B cell (primary cell): ENCODE results near the gene SS18L1. TPM values are rescaled to one million over a fixed set of nuclear protein-coding genes. Genes with fewer than 3 reads are reported as not detected.

Source experiments
- ATAC-seq: fragments of 200-7000 bp; cut with Tn5 transposase; one replicate; pipeline ENCODE4 v1.10.0; 2021; ENCODE audit warnings: low read depth, mild to moderate bottlenecking, moderate number of reproducible peaks, moderate library complexity
- CTCF ChIA-PET: fragments of 350-600 bp; sonication (Branson Sonifier 250); formaldehyde crosslinking; loops from one replicate; lab custom pipeline; 2021; ENCODE audit warnings: antibody characterized with exemption, inconsistent platforms; lab: Charles Lee
- POLR2A ChIA-PET: fragments of 350-600 bp; sonication (Branson Sonifier 250); formaldehyde crosslinking; loops from one replicate; lab custom pipeline; 2021; ENCODE audit warnings: antibody characterized with exemption; lab: Charles Lee
- DNase-seq: peaks from one replicate; pipeline ENCODE4 v3.0.0; 2013
- H2AFZ ChIP-seq: 2 replicates; pipeline ENCODE4 v1.6.1; 2012; ENCODE audit warnings: mild to moderate bottlenecking, low read depth, low read length; ENCODE audit not compliant: insufficient read depth, poor library complexity, severe bottlenecking
- H3K27ac ChIP-seq, 2 donors: 1 replicate in 1 of 2; 2 replicates in 1 of 2; pipeline ENCODE4 v1.5.1; 2012 to 2013; ENCODE audit warnings: low read length in 2 of 2, mild to moderate bottlenecking in 2 of 2, moderate library complexity in 1 of 2
- H3K27me3 ChIP-seq, 4 experiments: fragments of 200-600 bp in 1 of 4; sonication (generic) in 1 of 4; replicated peaks in 1 of 4; 1 replicate in 2 of 4; 2 replicates in 2 of 4; pipeline versions ENCODE4 v1.6.1 to v1.7.0; 2013 to 2016; ENCODE audit warnings: low read length in 3 of 4, mild to moderate bottlenecking in 2 of 4, mixed read lengths in 1 of 4, moderate library complexity in 1 of 4; ENCODE audit not compliant: insufficient read depth in 4 of 4, control insufficient read depth in 3 of 4; ENCODE audit errors: control extremely low read depth in 1 of 4
- H3K36me3 ChIP-seq, 2 experiments: replicated peaks in 1 of 2; 1 replicate in 1 of 2; 2 replicates in 1 of 2; pipeline versions ENCODE4 v1.6.1 to v1.7.1; 2013; ENCODE audit warnings: low read length in 1 of 2; ENCODE audit not compliant: insufficient read depth in 2 of 2, control insufficient read depth in 1 of 2; ENCODE audit errors: control extremely low read depth in 1 of 2, extremely low read depth in 1 of 2
- H3K4me1 ChIP-seq, 2 donors: fragments of 200-600 bp in 1 of 2; sonication (generic) in 1 of 2; 1 replicate in 1 of 2; 2 replicates in 1 of 2; pipeline versions ENCODE4 v1.5.1 to v1.6.1; 2013 to 2017; ENCODE audit warnings: low read length in 2 of 2; ENCODE audit not compliant: control insufficient read depth in 2 of 2, insufficient read depth in 2 of 2
- H3K4me2 ChIP-seq: replicated peaks from 2 replicates; pipeline ENCODE3; 2012; ENCODE audit warnings: mild to moderate bottlenecking, low read depth, low read length; ENCODE audit not compliant: poor library complexity, severe bottlenecking
- H3K4me3 ChIP-seq, 5 experiments: fragments of 200-600 bp in 1 of 5; sonication (generic) in 1 of 5; 1 replicate in 3 of 5; 2 replicates in 2 of 5; pipeline versions ENCODE4 v1.5.1 to v1.7.0; 2011 to 2016; ENCODE audit warnings: low read length in 4 of 5, mild to moderate bottlenecking in 4 of 5, low read depth in 2 of 5, control low read depth in 1 of 5, moderate library complexity in 1 of 5; ENCODE audit not compliant: insufficient read depth in 1 of 5; ENCODE audit errors: control extremely low read depth in 1 of 5, extremely low read depth in 1 of 5
- H3K79me2 ChIP-seq: fragments of 200-600 bp; sonication (generic); one replicate; pipeline ENCODE4 v1.6.0; 2016; ENCODE audit warnings: low read length; ENCODE audit not compliant: control insufficient read depth, insufficient read depth
- H3K9ac ChIP-seq: fragments of 200-600 bp; sonication (generic); 2 replicates; pipeline ENCODE4 v1.6.1; 2017; ENCODE audit warnings: mild to moderate bottlenecking, low read length, moderate library complexity
- H3K9me3 ChIP-seq, 3 donors: one replicate each; pipeline versions ENCODE4 v1.6.1 to v1.7.1; 2013; ENCODE audit warnings: low read length in 2 of 3; ENCODE audit not compliant: control insufficient read depth in 2 of 3, insufficient read depth in 1 of 3; ENCODE audit errors: control extremely low read depth in 1 of 3
- H4K20me1 ChIP-seq: 2 replicates; pipeline ENCODE4 v1.6.0; 2012; ENCODE audit warnings: mild to moderate bottlenecking, low read length; ENCODE audit not compliant: insufficient read depth, control insufficient read depth, poor library complexity, severe bottlenecking
- H3K27ac Mint-ChIP-seq: one replicate; pipeline ENCODE4 v1.8.0; 2021; ENCODE audit warnings: mixed read lengths
- H3K27me3 Mint-ChIP-seq: one replicate; pipeline ENCODE4 v1.8.0; 2021; ENCODE audit warnings: mixed read lengths
- H3K4me1 Mint-ChIP-seq: one replicate; pipeline ENCODE4 v1.8.0; 2021; ENCODE audit warnings: mixed read lengths
- H3K4me3 Mint-ChIP-seq: one replicate; pipeline ENCODE4 v1.8.0; 2021; ENCODE audit warnings: mixed read lengths
- H3K9me3 Mint-ChIP-seq: one replicate; pipeline ENCODE4 v1.8.0; 2022; ENCODE audit warnings: mixed read lengths; ENCODE audit not compliant: insufficient read depth
- CTCF ChIP-seq: fragments of 200-600 bp; IDR thresholded peaks from one replicate; pipeline ENCODE4 v1.8.0; 2022; ENCODE audit warnings: antibody characterized with exemption, mild to moderate bottlenecking
- EZH2 ChIP-seq: IDR thresholded peaks from 2 replicates; pipeline ENCODE4 v1.6.1; 2012; ENCODE audit warnings: borderline replicate concordance, low read depth, mild to moderate bottlenecking, moderate library complexity, low read length; ENCODE audit not compliant: insufficient read depth, poor library complexity, severe bottlenecking
- WGBS: methylation state at CpG from one replicate; pipeline ENCODE4 v1.1.5; 2013; ENCODE audit warnings: missing lambda C conversion rate; ENCODE audit not compliant: insufficient coverage; 5-methylcytosine and 5-hydroxymethylcytosine counted together
- intact Hi-C: fragments of 100-400 bp; cut with micrococcal nuclease; formaldehyde crosslinking; loops from one replicate; pipeline ENCODE4 v1.10.0; 2022
- polyA plus RNA-seq: library from polyadenylated mRNA; depleted of rRNA; stranded (reverse); fragments of >200 nt; gene quantifications from 2 replicates; pipeline ENCODE4 v1.2.3, GENCODE V29; 2012
- total RNA-seq, 2 donors: library from RNA; stranded (reverse); fragments of 120-200 nt in 1 of 2; gene quantifications; 1 replicate in 1 of 2; 2 replicates in 1 of 2; pipeline versions ENCODE4 v1.2.3 to v1.2.4, GENCODE V29; 2013 to 2022

SS18L1 gene
- total and polyA plus RNA-seq, 2 donors (not counting 1 experiment from before 2014, with no cell fraction given), result 15.4 to 20.7 TPM

DNA sequence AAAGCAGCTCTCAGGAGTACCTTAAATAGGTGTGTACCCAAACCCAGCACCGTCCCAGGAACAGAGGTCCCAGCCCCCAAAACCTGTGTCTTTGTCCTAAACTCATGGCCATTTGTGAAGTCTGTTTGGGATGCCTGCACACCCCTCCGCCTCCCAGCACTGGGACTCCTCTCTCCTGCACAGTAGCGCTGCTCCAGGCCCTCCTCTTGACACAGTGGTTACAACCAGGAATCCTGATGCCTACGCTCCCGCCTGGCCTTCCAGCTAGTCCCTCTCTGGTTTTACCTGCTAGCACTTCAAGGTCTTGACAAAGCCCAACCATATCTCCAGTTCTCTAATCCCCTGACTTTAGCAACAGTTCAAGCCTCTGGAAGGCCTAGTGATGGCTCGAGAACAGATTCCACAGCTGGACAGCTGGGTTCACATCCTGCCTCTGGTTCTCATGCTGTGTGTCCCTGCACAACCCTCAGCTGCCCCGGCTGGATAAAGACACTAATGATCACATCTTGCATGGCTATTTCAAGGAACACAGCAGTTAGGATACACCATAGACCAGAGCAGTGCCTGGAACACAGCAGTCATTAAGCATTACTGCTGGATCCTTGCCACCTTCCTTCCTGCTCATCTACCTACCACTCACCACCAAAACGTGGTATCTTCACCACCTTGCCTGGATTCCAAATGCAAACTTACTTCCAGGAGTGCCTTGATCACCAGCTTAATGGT, 5.9 kb upstream of the SS18L1 start:
- ATAC-seq (no peak), DNase-seq (no peak)
- no peak overlapping the region for H3K27ac ChIP-seq
- peaks cover 28% of the 10 kb centered on the region for H3K79me2 ChIP-seq
- Mint-ChIP-seq H3K9me3 (no peaks in the 10 kb centered on the region), H3K4me3 (no peak overlapping the region), H3K27ac (no peak overlapping the region), H3K4me1 (peaks cover 34% of the 10 kb centered on the region), H3K27me3 (no peaks in the 10 kb centered on the region)
- ChIA-PET POLR2A (no interaction called here), CTCF (interaction anchor here (0.7 to 2.8 kb wide), 5 partner anchors 10 to 127 kb away, joined by 3 to 19 read pairs (median 5); no protein-coding TSS in a partner anchor)
- no peaks in the 10 kb centered on the region for H3K27me3 ChIP-seq
- no peak overlapping the region for H2AFZ ChIP-seq
- H3K4me1 ChIP-seq, result peaks cover 16 to 33% of the 10 kb centered on the region in 2 donors
- 88% methylated on average over 8 of the region's 8 CpGs for WGBS
- H3K36me3 ChIP-seq, result peaks cover 1 to 72% of the 10 kb centered on the region in 2 experiments
- no peaks in the 10 kb centered on the region for H3K9me3 ChIP-seq
- H3K4me2 ChIP-seq, result no peak overlapping the region
- H4K20me1 ChIP-seq, result peaks cover 69% of the 10 kb centered on the region
- no peak overlapping the region for H3K4me3 ChIP-seq
- H3K9ac ChIP-seq, result no peak overlapping the region
- TF ChIP-seq CTCF (no peak), EZH2 (no peak)
- intact Hi-C loops, result loop anchor here (5.0 kb wide), 1 partner anchor 110 kb away; no protein-coding TSS in a partner anchor

DNA sequence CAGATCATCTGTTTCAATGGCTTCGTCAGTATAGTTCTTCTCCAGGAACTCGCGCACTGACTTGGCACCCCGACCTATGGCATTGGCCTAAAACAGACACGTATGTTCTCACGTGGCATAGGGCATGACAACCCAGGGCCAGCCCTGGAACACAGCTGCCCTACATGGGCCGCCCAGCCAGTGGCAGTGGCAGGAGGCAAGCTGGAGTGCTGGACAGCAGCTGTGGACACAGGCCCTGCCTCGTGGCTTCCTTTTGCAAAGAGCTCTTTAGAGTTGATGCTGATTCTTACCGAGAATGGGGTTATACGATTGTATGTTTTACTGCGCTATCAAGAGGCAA, 5.4 kb upstream of the SS18L1 start:
- Histone ChIP-seq H3K36me3 (peaks cover 1 to 67% of the 10 kb centered on the region in 2 experiments), H3K9me3 (no peaks in the 10 kb centered on the region), H3K4me1 (peaks cover 16 to 30% of the 10 kb centered on the region in 2 donors), H3K27me3 (no peaks in the 10 kb centered on the region), H3K27ac (no peak overlapping the region), H3K79me2 (peaks cover 27% of the 10 kb centered on the region), H3K4me3 (no peak overlapping the region), H2AFZ (no peak overlapping the region), H3K4me2 (no peak overlapping the region), H4K20me1 (peaks cover 64% of the 10 kb centered on the region), H3K9ac (no peak overlapping the region)
- CTCF ChIA-PET, result interaction anchor here (0.7 to 2.8 kb wide), 8 partner anchors 11 to 127 kb away, joined by 3 to 19 read pairs (median 4); no protein-coding TSS in a partner anchor
- no peak overlapping the region for H3K27ac Mint-ChIP-seq
- peaks cover 34% of the 10 kb centered on the region for H3K4me1 Mint-ChIP-seq
- DNase-seq, result no peak
- WGBS, result 87% methylated on average over 11 of the region's 11 CpGs
- no peak for ATAC-seq
- H3K9me3 Mint-ChIP-seq, result no peaks in the 10 kb centered on the region
- H3K27me3 Mint-ChIP-seq, result no peaks in the 10 kb centered on the region
- POLR2A ChIA-PET, result no interaction called here
- no peak for TF ChIP-seq EZH2
- intact Hi-C loops, result loop anchor here (5.0 kb wide), 1 partner anchor 111 kb away; no protein-coding TSS in a partner anchor
- no peak overlapping the region for H3K4me3 Mint-ChIP-seq
